Neutrophil (primary cell): Measurements from ENCODE around the gene LAMA3.

Experiments used
- H3K27ac ChIP-seq: fragments of 200-600 bp; sonication (generic); 2 replicates; pipeline ENCODE4 v1.5.1; 2016; ENCODE audit warnings: mild to moderate bottlenecking, moderate library complexity
- H3K27me3 ChIP-seq: fragments of 200-600 bp; sonication (generic); 2 replicates; pipeline ENCODE4 v1.6.0; 2016; ENCODE audit warnings: mild to moderate bottlenecking
- H3K36me3 ChIP-seq: fragments of 200-600 bp; sonication (generic); 2 replicates; pipeline ENCODE4 v1.5.1; 2017
- H3K4me1 ChIP-seq, 2 experiments: fragments of 200-600 bp in 1 of 2; sonication (generic) in 1 of 2; 1 replicate in 1 of 2; 2 replicates in 1 of 2; pipeline versions ENCODE4 v1.5.1 to v1.6.1; 2013 to 2016; ENCODE audit warnings: low read depth in 1 of 2, low read length in 1 of 2, mild to moderate bottlenecking in 1 of 2, moderate library complexity in 1 of 2; ENCODE audit not compliant: control insufficient read depth in 1 of 2, insufficient read depth in 1 of 2
- H3K4me3 ChIP-seq, 2 experiments: fragments of 200-600 bp in 1 of 2; sonication (generic) in 1 of 2; 1 replicate in 1 of 2; 2 replicates in 1 of 2; pipeline ENCODE4 v1.5.1; 2013 to 2016; ENCODE audit warnings: low read depth in 1 of 2, low read length in 1 of 2, mild to moderate bottlenecking in 1 of 2, moderate library complexity in 1 of 2
- H3K9me3 ChIP-seq: fragments of 200-600 bp; sonication (generic); 2 replicates; pipeline ENCODE4 v1.5.1; 2016
- TF ChIP-seq, protein P1 (sequence below): fragments of 200-600 bp; sonication (generic); IDR thresholded peaks from 2 replicates; pipeline ENCODE4 v1.5.1; 2016; ENCODE audit warnings: antibody characterized with exemption

Gene LAMA3

DNA sequence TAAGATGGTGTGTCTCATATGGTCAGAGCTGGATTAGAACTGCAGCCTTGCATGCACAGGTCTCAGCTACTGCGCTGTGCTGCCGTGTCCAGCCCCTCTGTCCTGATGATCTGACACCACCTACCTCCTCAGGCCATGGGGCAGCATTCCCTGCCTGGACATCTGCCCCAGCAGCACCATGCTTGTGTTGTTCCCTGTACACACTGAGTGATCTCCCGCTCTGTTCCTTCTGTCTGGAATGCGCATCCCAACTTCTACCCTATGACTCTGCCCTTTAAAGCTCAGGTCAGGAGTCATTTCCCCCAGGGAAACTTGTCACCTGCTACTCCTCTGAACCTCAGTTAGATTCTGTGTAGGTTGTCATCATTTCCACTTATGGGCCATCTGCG, 167.9 kb downstream of the LAMA3 start:
- Histone ChIP-seq H3K9me3 (no peaks in the 10 kb centered on the region), H3K36me3 (no peaks in the 10 kb centered on the region), H3K27me3 (no peaks in the 10 kb centered on the region), H3K27ac (no peak overlapping the region), H3K4me1 (peaks cover 28 to 40% of the 10 kb centered on the region in 2 experiments), H3K4me3 (no peak overlapping the region)
- TF ChIP-seq, protein P1, sequence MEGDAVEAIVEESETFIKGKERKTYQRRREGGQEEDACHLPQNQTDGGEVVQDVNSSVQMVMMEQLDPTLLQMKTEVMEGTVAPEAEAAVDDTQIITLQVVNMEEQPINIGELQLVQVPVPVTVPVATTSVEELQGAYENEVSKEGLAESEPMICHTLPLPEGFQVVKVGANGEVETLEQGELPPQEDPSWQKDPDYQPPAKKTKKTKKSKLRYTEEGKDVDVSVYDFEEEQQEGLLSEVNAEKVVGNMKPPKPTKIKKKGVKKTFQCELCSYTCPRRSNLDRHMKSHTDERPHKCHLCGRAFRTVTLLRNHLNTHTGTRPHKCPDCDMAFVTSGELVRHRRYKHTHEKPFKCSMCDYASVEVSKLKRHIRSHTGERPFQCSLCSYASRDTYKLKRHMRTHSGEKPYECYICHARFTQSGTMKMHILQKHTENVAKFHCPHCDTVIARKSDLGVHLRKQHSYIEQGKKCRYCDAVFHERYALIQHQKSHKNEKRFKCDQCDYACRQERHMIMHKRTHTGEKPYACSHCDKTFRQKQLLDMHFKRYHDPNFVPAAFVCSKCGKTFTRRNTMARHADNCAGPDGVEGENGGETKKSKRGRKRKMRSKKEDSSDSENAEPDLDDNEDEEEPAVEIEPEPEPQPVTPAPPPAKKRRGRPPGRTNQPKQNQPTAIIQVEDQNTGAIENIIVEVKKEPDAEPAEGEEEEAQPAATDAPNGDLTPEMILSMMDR = no peak

DNA sequence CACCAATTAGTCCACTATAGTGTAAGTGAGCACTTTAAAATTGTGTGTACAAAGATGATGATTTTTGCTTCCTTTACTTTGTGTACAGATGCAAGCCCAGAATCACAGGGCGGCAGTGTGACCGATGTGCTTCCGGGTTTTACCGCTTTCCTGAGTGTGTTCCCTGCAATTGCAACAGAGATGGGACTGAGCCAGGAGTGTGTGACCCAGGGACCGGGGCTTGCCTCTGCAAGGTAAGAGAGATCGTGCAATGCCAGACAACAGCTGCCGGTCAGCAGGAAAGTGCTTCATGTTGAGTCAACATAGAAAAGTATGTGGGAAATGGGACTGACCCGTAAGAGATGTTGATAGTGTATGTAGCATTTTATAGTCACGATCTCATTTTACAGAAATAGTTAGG, 168.5 kb downstream of the LAMA3 start:
- H3K27ac ChIP-seq = no peak overlapping the region
- no peaks in the 10 kb centered on the region for H3K36me3 ChIP-seq
- H3K4me1 ChIP-seq = peaks cover 34 to 46% of the 10 kb centered on the region in 2 experiments
- TF ChIP-seq, protein P1 = no peak
- no peaks in the 10 kb centered on the region for H3K9me3 ChIP-seq
- H3K4me3 ChIP-seq = no peak overlapping the region
- no peaks in the 10 kb centered on the region for H3K27me3 ChIP-seq

DNA sequence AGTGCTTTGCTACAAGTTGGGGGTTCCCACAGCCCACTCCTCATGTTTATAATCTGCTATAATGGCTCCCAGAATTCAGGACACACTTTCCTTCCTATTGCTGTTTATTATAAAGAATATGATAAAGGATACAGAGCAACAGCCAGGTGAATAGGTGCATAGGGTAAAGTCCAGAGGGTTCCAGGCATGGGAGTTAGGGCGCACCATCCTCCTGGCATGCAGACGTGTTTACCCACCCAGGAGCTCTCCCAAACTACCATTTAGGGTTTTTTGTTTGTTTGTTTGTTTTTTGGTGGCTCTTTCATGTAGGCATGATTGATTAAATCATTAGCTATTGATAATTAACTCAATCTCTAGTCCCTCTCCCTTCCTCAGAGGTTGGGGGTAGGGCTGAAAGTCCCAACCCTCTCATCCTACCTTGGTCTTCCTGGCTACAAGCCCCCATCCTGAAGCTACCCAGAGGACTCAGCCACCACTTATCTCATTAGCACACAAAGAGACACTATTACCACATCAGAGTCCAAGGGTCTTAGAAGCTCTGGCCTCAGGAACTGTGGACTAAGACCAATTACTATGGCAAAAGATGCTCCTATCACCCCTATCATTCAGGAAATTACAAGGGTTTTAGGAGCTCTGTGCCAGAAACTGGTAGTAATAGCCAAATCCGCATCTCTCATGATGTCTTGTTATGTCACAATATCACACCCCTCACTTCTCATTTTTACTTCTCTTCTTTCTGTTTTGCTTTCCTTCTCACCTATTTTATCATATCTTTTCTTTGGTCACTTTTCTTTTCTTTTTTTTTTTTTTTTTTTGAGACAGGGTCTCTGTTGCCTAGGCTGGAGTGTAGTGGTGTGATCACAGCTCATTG, 170.4 kb downstream of the LAMA3 start:
- TF ChIP-seq, protein P1 = no peak
- peaks cover 42 to 51% of the 10 kb centered on the region in 2 experiments for H3K4me1 ChIP-seq

DNA sequence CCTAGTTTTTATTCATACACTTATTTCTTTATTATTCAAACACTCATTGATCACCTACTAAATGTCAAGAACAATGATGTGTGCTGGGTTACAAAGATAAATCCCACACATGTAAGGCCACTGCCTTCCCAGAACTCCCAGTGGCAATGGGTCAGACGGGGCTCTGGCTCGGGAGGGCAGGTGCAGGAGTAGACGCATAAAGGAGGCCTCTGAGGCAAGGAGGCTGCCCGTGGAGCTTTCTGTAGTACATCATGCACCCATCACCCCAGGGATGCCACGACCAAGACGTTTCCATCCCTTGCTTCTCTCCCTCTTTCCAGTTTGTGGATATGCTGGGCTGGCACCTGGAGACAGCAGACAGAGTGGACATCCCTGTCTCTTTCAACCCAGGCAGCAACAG, 172.1 kb downstream of the LAMA3 start:
- Histone ChIP-seq H3K27me3 (no peaks in the 10 kb centered on the region), H3K27ac (peak overlapping the region; percentile 71), H3K4me1 (peaks cover 42 to 55% of the 10 kb centered on the region in 2 experiments), H3K9me3 (no peaks in the 10 kb centered on the region), H3K4me3 (no peak overlapping the region), H3K36me3 (no peaks in the 10 kb centered on the region)
- TF ChIP-seq, protein P1 = no peak

More for the DNA sequence above, 170.4 kb downstream of the LAMA3 start:
- Histone ChIP-seq H3K4me3 (no peak overlapping the region), H3K9me3 (no peaks in the 10 kb centered on the region), H3K27ac (peak overlapping the region; percentile 71), H3K36me3 (no peaks in the 10 kb centered on the region), H3K27me3 (no peaks in the 10 kb centered on the region)

DNA sequence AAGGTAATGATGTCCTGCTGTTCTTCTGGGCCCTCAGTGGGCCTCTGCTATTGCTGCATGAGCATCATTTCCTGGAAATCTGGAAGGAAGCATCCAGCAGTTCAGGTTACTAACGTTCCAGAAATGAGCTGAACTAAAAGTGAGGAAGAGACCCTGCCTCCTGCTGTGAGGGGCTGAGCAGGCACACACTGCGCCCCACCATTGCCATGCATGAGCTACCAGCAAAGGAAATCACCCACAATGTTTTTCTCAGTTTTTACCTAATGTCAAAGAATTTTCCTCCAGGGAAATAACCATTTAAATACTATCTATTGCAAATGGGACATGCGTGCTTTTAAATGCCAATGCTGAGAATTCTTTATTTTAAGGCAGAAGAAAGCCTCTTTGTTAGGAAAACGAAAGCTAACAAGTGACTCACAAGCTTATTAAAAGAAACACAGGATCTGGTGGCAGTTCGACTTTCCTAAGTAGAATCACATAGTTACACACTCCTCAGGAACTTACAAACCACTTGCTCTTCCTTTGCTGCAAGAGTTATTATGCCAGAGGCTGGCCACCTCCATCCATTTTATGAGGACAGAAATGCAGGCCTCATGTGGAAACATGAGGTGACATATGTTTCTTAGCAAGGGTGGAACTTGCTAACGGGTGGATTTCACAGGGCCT, 172.7 kb downstream of the LAMA3 start:
- H3K9me3 ChIP-seq = no peaks in the 10 kb centered on the region
- H3K27ac ChIP-seq = peak overlapping the region; percentile 71
- no peaks in the 10 kb centered on the region for H3K36me3 ChIP-seq
- H3K27me3 ChIP-seq = no peaks in the 10 kb centered on the region
- peaks cover 42 to 55% of the 10 kb centered on the region in 2 experiments for H3K4me1 ChIP-seq
- TF ChIP-seq, protein P1 = no peak
- H3K4me3 ChIP-seq = no peak overlapping the region
